WTC11 (cell line): ENCODE measurements around the gene UNCX. TPM values are rescaled to one million over a fixed set of nuclear protein-coding genes. Genes with fewer than 3 reads are reported as not detected.

Source experiments
- ATAC-seq: fragments of 200-7000 bp; cut with Tn5 transposase; 2 replicates; pipeline ENCODE4 v1.10.0; 2021; ENCODE audit warnings: mild to moderate bottlenecking, moderate library complexity
- CTCF ChIA-PET: fragments of 300-600 bp; sonication (Branson Sonifier 250); formaldehyde crosslinking; loops from one replicate; lab custom pipeline; 2021; ENCODE audit warnings: antibody characterized with exemption; lab: Charles Lee
- POLR2A ChIA-PET: fragments of 350-600 bp; sonication (Branson Sonifier 250); formaldehyde crosslinking; loops from one replicate; lab custom pipeline; 2021; ENCODE audit warnings: antibody characterized with exemption; lab: Charles Lee
- DNase-seq: peaks from one replicate; pipeline ENCODE4 v3.0.0; 2021; ENCODE audit warnings: low spot score
- H3K27ac Mint-ChIP-seq: 2 replicates; pipeline ENCODE4 v1.8.0; 2021; ENCODE audit warnings: mixed read lengths
- H3K27me3 Mint-ChIP-seq: 2 replicates; pipeline ENCODE4 v1.8.0; 2021; ENCODE audit warnings: low read depth, mild to moderate bottlenecking, moderate library complexity, mixed read lengths
- H3K36me3 Mint-ChIP-seq: 2 replicates; pipeline ENCODE4 v1.8.0; 2021; ENCODE audit warnings: mixed read lengths
- H3K4me1 Mint-ChIP-seq: 2 replicates; pipeline ENCODE4 v1.8.0; 2022; ENCODE audit warnings: mixed read lengths
- H3K4me3 Mint-ChIP-seq: 2 replicates; pipeline ENCODE4 v1.8.0; 2021; ENCODE audit warnings: mild to moderate bottlenecking, moderate library complexity, mixed read lengths
- H3K9me3 Mint-ChIP-seq: 2 replicates; pipeline ENCODE4 v1.8.0; 2021; ENCODE audit warnings: mixed read lengths
- CDX4 ChIP-seq: fragments of 250-450 bp; sonication (Bioruptor Pico); IDR thresholded peaks from 2 replicates; pipeline ENCODE4 v1.9.0; 2021; ENCODE audit warnings: moderate library complexity, mild to moderate bottlenecking, inconsistent platforms, borderline replicate concordance
- CREB1 ChIP-seq: sonication (generic); formaldehyde crosslinking; IDR thresholded peaks from 2 replicates; pipeline ENCODE4 v1.8.0; 2023; ENCODE audit warnings: mild to moderate bottlenecking, missing genetic modification reagents
- E2F4 ChIP-seq: sonication (generic); formaldehyde crosslinking; IDR thresholded peaks from 2 replicates; pipeline ENCODE4 v1.8.1; 2022; ENCODE audit warnings: low read depth, mild to moderate bottlenecking, moderate library complexity, missing genetic modification reagents, borderline replicate concordance
- ESRRA ChIP-seq: sonication (generic); formaldehyde crosslinking; IDR thresholded peaks from 2 replicates; pipeline ENCODE4 v1.8.1; 2022; ENCODE audit warnings: mild to moderate bottlenecking, missing genetic modification reagents, borderline replicate concordance
- FOXJ3 ChIP-seq: sonication (generic); formaldehyde crosslinking; IDR thresholded peaks from 2 replicates; pipeline ENCODE4 v1.9.0; 2021; ENCODE audit warnings: missing genetic modification reagents, mild to moderate bottlenecking, borderline replicate concordance
- GABPB1 ChIP-seq: sonication (generic); formaldehyde crosslinking; IDR thresholded peaks from 2 replicates; pipeline ENCODE4 v1.8.1; 2023; ENCODE audit warnings: mild to moderate bottlenecking, missing genetic modification reagents
- HMGA2 ChIP-seq: fragments of 250-450 bp; sonication (Bioruptor Pico); IDR thresholded peaks from 2 replicates; pipeline ENCODE4 v1.4.0; 2021; ENCODE audit warnings: mild to moderate bottlenecking, moderate library complexity
- IRF2 ChIP-seq: sonication (generic); formaldehyde crosslinking; IDR thresholded peaks from 2 replicates; pipeline ENCODE4 v1.8.0; 2022; ENCODE audit warnings: low read depth, missing genetic modification reagents, borderline replicate concordance
- JAZF1 ChIP-seq: fragments of 250-450 bp; sonication (Bioruptor Pico); IDR thresholded peaks from 2 replicates; pipeline ENCODE4 v1.9.0; 2021; ENCODE audit warnings: moderate library complexity, mild to moderate bottlenecking, inconsistent platforms
- MAX ChIP-seq: sonication (generic); formaldehyde crosslinking; IDR thresholded peaks from 2 replicates; pipeline ENCODE4 v1.8.0; 2022; ENCODE audit warnings: mild to moderate bottlenecking, missing genetic modification reagents
- RORB ChIP-seq: fragments of 250-450 bp; sonication (Bioruptor Pico); IDR thresholded peaks from 2 replicates; pipeline ENCODE4 v1.9.0; 2021; ENCODE audit warnings: mild to moderate bottlenecking
- STAT6 ChIP-seq: sonication (generic); formaldehyde crosslinking; conservative IDR thresholded peaks from 2 replicates; pipeline ENCODE4 v1.8.1; 2023; ENCODE audit warnings: mild to moderate bottlenecking, low read depth, missing genetic modification reagents, moderate library complexity
- TEAD1 ChIP-seq: sonication (generic); formaldehyde crosslinking; IDR thresholded peaks from 2 replicates; pipeline ENCODE4 v1.8.0; 2022; ENCODE audit warnings: mild to moderate bottlenecking, missing genetic modification reagents
- USF2 ChIP-seq: sonication (generic); formaldehyde crosslinking; IDR thresholded peaks from 2 replicates; pipeline ENCODE4 v1.8.1; 2023; ENCODE audit warnings: mild to moderate bottlenecking, missing genetic modification reagents, moderate library complexity
- ZNF138 ChIP-seq: sonication (generic); formaldehyde crosslinking; conservative IDR thresholded peaks from 2 replicates; pipeline ENCODE4 v1.8.1; 2022; ENCODE audit warnings: mild to moderate bottlenecking, moderate library complexity, missing genetic modification reagents
- ZNF232 ChIP-seq: sonication (generic); formaldehyde crosslinking; IDR thresholded peaks from 2 replicates; pipeline ENCODE4 v1.8.0; 2022; ENCODE audit warnings: mild to moderate bottlenecking, missing genetic modification reagents
- ZNF396 ChIP-seq: fragments of 250-450 bp; sonication (Bioruptor Pico); IDR thresholded peaks from 2 replicates; pipeline ENCODE4 v1.8.0; 2021; ENCODE audit warnings: mild to moderate bottlenecking, moderate library complexity, borderline replicate concordance
- ZNF416 ChIP-seq: fragments of 250-450 bp; sonication (Bioruptor Pico); IDR thresholded peaks from 2 replicates; pipeline ENCODE4 v1.9.0; 2021; ENCODE audit warnings: mild to moderate bottlenecking, inconsistent platforms
- total RNA-seq: library from RNA; stranded (reverse); gene quantifications from 3 replicates; pipeline ENCODE4 v1.2.3, GENCODE V29; 2021
- TF ChIP-seq, protein P1 (sequence below): fragments of 250-450 bp; sonication (Bioruptor Pico); IDR thresholded peaks from 2 replicates; pipeline ENCODE4 v1.9.0; 2021; ENCODE audit warnings: mild to moderate bottlenecking
- TF ChIP-seq, protein P2 (sequence below): sonication (generic); formaldehyde crosslinking; IDR thresholded peaks from 2 replicates; pipeline ENCODE4 v1.8.0; 2023; ENCODE audit warnings: missing genetic modification reagents
- TF ChIP-seq, protein P3 (sequence below): sonication (generic); formaldehyde crosslinking; IDR thresholded peaks from 2 replicates; pipeline ENCODE4 v1.8.1; 2022; ENCODE audit warnings: mild to moderate bottlenecking, moderate library complexity, missing genetic modification reagents

Gene UNCX
- total RNA-seq, 1 experiment from 2014 or later = not detected

DNA sequence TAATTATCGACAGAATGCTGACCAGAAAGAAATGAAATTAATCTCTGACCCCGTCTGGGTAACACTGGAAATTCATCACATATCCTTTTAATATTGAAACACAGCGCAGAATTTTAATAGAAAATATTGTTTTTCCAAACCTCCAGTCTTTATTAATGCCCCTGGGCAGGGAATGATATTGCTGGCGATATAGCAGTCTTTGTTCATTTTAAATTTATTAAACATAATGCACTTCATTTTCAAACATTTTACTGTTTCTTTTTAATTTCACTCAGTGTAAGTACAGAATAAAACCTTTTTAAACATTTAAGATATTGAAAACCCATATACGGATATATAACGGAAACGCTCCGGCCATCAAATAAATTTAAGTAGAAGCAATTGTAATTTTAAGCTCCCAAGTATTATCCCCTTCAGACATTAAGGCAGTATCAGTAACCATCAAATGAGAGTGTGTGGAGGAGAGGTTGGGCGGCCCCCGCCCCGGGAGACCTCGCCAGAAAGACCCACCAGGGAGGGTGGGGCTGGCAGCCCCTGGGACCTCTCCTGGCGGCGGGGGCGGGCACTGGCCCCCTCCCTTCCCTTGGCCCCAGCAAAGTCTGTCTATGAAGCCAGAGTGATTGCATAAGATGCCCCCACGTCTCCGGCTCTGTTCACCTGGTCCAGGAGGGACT, 10.8 kb downstream of the UNCX start (continued):
- TF ChIP-seq, protein P1, sequence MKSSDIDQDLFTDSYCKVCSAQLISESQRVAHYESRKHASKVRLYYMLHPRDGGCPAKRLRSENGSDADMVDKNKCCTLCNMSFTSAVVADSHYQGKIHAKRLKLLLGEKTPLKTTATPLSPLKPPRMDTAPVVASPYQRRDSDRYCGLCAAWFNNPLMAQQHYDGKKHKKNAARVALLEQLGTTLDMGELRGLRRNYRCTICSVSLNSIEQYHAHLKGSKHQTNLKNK (CRISPR knock-in tag) = no peak
- TF ChIP-seq STAT6 (no peak), ZNF232 (no peak), RORB (CRISPR knock-in tag) (no peak)
- TF ChIP-seq, all 79 proteins: peak for 0

DNA sequence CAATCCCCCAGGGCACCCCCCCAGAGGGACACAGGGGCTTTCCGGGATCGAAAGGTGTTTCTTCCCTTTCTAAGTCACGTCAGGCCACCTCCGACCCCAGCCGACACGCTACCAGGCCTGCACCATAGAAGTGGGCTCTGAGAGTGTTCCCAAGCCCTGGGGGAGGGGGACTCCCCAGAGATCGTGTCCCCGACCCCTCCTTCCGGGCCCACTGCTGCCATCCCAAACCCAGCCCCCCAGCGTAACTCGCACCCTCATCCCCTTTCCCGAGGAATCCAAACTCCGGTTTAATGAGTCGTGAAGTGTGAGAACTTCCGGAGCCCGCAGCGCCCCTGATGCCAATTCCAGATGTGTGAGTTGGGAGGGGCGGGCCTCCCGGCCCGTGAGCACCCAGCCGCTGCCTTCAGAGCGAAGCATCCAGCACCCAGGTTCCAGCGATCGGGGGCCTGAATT, 11.3 kb downstream of the UNCX start:
- 0 out of 2 replicates have a peak, but pooled peaks cover 3% of the 10 kb centered on the region for H3K36me3 Mint-ChIP-seq
- ChIA-PET CTCF (no interaction called here), POLR2A (no interaction called here)
- peaks cover 96% of the 10 kb centered on the region for H3K27me3 Mint-ChIP-seq
- peaks cover 38% of the 10 kb centered on the region for H3K4me1 Mint-ChIP-seq
- no peak for ATAC-seq
- no peak for DNase-seq
- H3K4me3 Mint-ChIP-seq = no peak overlapping the region; the same call in 1 of the 2 replicates
- no peak for TF ChIP-seq TEAD1 (CRISPR knock-in tag)
- TF ChIP-seq CDX4 (CRISPR knock-in tag) = no peak
- no peak for TF ChIP-seq ZNF138 (CRISPR knock-in tag)
- TF ChIP-seq CREB1 (CRISPR knock-in tag) = no peak
- no peak for TF ChIP-seq ESRRA
- TF ChIP-seq, protein P2, sequence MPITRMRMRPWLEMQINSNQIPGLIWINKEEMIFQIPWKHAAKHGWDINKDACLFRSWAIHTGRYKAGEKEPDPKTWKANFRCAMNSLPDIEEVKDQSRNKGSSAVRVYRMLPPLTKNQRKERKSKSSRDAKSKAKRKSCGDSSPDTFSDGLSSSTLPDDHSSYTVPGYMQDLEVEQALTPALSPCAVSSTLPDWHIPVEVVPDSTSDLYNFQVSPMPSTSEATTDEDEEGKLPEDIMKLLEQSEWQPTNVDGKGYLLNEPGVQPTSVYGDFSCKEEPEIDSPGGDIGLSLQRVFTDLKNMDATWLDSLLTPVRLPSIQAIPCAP (CRISPR knock-in tag) = no peak
- TF ChIP-seq FOXJ3 (CRISPR knock-in tag) = no peak
- TF ChIP-seq E2F4 (CRISPR knock-in tag) = no peak
- no peak for TF ChIP-seq USF2 (CRISPR knock-in tag)
- no peak for TF ChIP-seq ZNF416 (CRISPR knock-in tag)
- no peak for TF ChIP-seq IRF2 (CRISPR knock-in tag)
- no peak for TF ChIP-seq MAX
- TF ChIP-seq, protein P3, sequence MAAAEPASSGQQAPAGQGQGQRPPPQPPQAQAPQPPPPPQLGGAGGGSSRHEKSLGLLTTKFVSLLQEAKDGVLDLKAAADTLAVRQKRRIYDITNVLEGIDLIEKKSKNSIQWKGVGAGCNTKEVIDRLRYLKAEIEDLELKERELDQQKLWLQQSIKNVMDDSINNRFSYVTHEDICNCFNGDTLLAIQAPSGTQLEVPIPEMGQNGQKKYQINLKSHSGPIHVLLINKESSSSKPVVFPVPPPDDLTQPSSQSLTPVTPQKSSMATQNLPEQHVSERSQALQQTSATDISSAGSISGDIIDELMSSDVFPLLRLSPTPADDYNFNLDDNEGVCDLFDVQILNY (CRISPR knock-in tag) = no peak
- no peak for TF ChIP-seq GABPB1 (CRISPR knock-in tag)
- no peak for TF ChIP-seq ZNF396 (CRISPR knock-in tag)
- TF ChIP-seq HMGA2 (CRISPR knock-in tag) = no peak
- TF ChIP-seq JAZF1 (CRISPR knock-in tag) = no peak
- H3K9me3 Mint-ChIP-seq = no peaks in the 10 kb centered on the region
- H3K27ac Mint-ChIP-seq = no peak overlapping the region
